ENCODE data around the gene NFRKB.
A peak's percentile ranks its signal among the peaks of the same experiment; 100 is the strongest.
"Not testable (repeated sequence)": the region's sequence is repeated elsewhere in the genome, so short reads cannot be mapped to it uniquely, and the experiment has no call there.

The NFRKB gene

GRCh38 chr11:129888451-129888850, 6.9 kb downstream of the NFRKB start:
- DNase-seq: no peak

- DNase-seq: no peak
Measured at GRCh38 chr11:129885381-129885780, 10.0 kb downstream of the NFRKB start.

GRCh38 chr11:129884581-129884980, 10.8 kb downstream of the NFRKB start:
- DNase-seq: no peak

- peak; percentile 34 for DNase-seq
Measured at GRCh38 chr11:129881570-129882170, 13.7 kb downstream of the NFRKB start.

- DNase-seq: no peak
Measured at GRCh38 chr11:129880311-129880710, 15.1 kb downstream of the NFRKB start.

- no peak for DNase-seq
Measured at GRCh38 chr11:129871914-129872313, 23.5 kb downstream of the NFRKB start.

GRCh38 chr11:129868626-129869025, 26.8 kb downstream of the NFRKB start:
- not testable (repeated sequence) for DNase-seq

GRCh38 chr11:129866311-129866710, 29.1 kb downstream of the NFRKB start:
- no peak for DNase-seq

- no peak for DNase-seq
Measured at GRCh38 chr11:129865701-129866100, 29.7 kb downstream of the NFRKB start.

- DNase-seq: no peak
Measured at GRCh38 chr11:129864811-129865210, 30.6 kb downstream of the NFRKB start.

- no peak for DNase-seq
Measured at GRCh38 chr11:129861702-129862522, 33.5 kb downstream of the NFRKB start.

GRCh38 chr11:129856036-129856435, 39.3 kb downstream of the NFRKB start:
- no peak for DNase-seq

GRCh38 chr11:129855086-129855485, 40.3 kb downstream of the NFRKB start:
- no peak for DNase-seq

- no peak for DNase-seq
Measured at GRCh38 chr11:129854232-129854805, 41.1 kb downstream of the NFRKB start.

- DNase-seq: no peak
Measured at GRCh38 chr11:129853518-129854231, 41.7 kb downstream of the NFRKB start.

GRCh38 chr11:129852125-129852740, 43.1 kb downstream of the NFRKB start:
- no peak for DNase-seq

GRCh38 chr11:129849447-129850130, 45.8 kb downstream of the NFRKB start:
- no peak for DNase-seq

GRCh38 chr11:129847361-129847760, 48.0 kb downstream of the NFRKB start:
- not testable (repeated sequence) for DNase-seq

- DNase-seq: no peak
Measured at GRCh38 chr11:129846508-129847335, 48.7 kb downstream of the NFRKB start.

All from inflammatory macrophage treated with lipopolysaccharide for 4 hours (primary cell).